GM18951 (cell line): ENCODE measurements around the gene PTPRU.

Experiments
- POLR2A ChIP-seq: IDR thresholded peaks from 4 replicates; pipeline ENCODE4 v1.6.1; 2011; ENCODE audit warnings: mild to moderate bottlenecking; ENCODE audit not compliant: insufficient read length, insufficient read depth; ENCODE audit errors: extremely low read depth
- in situ Hi-C: fragments of 300-500 bp; cut with MboI; formaldehyde crosslinking; loops from one replicate; pipeline ENCODE4 v1.12.0; 2022; ENCODE audit warnings: low sequenced_read_pairs, mixed read lengths, inconsistent platforms; ENCODE audit not compliant: unreplicated experiment

Gene PTPRU

GRCh38 chr1:29364101-29364678, 127.9 kb downstream of the PTPRU start:
- TF ChIP-seq POLR2A: no peak
- in situ Hi-C loops: no loop called here

- no peak for TF ChIP-seq POLR2A
- in situ Hi-C loops: no loop called here
Observed at GRCh38 chr1:29365906-29366670, 129.8 kb downstream of the PTPRU start.

- in situ Hi-C loops: no loop called here
- TF ChIP-seq POLR2A: no peak
Observed at GRCh38 chr1:29368936-29369932, 132.9 kb downstream of the PTPRU start.

- TF ChIP-seq POLR2A: no peak
- in situ Hi-C loops: no loop called here
Observed at GRCh38 chr1:29370067-29370466, 133.7 kb downstream of the PTPRU start.

GRCh38 chr1:29371332-29371731, 135.0 kb downstream of the PTPRU start:
- in situ Hi-C loops: no loop called here
- TF ChIP-seq POLR2A: no peak

- in situ Hi-C loops: no loop called here
- no peak for TF ChIP-seq POLR2A
Observed at GRCh38 chr1:29372108-29372507, 135.8 kb downstream of the PTPRU start.
